Activated CD4-positive, alpha-beta T cell treated with anti-CD3 and anti-CD28 coated beads, Interleukin-2, amount 50 U/mL, for 24 hours (primary cell): ENCODE results near the gene FAM53B.

ENCODE experiments used
- DNase-seq, 2 donors: peaks; one replicate each; pipeline ENCODE4 v3.0.0-alpha.2; 2020; ENCODE audit warnings: low read depth in 1 of 2, low spot score in 1 of 2

Gene FAM53B

DNA sequence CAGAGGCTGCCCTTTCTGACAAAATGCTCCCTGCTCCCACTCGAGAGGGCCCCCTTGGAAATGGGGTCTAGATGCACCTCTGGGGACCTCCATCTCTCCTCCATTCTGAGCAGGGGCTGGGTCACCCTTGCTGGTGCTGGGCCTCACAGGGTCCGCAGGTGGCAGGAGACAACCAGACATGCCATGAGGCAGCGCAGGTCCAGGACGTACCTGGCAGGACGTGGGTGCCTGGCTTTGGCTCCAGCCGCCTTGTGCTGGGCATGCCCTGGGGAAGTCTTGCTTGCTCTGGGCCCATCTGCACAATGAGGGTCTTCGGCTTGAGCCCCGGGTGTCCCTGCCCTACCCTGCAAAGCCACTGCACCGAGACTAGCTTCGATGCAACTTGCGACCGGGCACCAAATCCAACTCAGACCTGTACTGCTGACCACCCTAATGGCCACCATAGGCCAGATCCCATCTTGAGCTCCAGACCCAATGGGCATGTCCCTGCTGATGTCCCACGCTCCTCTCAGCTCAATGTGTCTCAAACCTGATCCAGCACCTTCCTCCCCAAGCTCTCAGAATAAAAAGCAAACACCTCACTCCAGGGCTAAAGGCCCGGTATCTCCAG, 107.0 kb downstream of the FAM53B start:
- DNase-seq, result no peak

DNA sequence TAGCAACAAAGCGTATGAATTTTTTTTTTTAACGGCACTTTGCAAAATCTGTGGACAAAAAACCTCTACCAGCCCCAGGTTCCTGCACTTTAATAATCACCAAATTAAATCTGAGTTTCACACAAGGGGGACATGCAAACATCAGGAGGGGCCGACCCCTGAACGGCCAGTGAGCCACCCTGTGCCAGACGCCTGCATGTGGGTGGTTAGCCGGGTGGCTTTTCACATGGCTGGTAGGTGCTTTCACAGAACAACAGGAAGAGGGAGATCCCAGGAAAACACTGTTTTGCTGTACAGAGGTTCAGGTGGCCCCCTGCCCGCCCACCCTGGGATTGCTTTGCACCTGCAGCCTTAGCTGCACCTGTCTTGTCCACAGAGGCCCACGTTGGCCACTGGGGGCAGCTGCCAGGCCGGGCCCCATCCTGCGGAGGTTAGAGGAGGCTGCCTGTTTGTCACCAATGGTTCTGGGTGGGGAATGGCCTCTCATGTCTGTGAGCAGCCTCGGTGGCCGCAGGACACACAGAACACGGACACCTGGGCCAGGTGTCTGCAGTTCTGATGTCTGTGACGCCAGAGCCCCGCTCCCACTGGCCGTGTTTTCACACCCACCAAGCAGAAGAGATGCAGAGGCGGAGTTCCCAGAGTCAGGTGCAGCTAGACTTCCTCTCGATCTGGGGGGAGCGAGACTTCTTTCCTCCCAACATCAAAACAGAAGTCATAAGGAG, 107.7 kb downstream of the FAM53B start:
- DNase-seq, result no peak

GRCh38 chr10:124632566-124632965, 111.6 kb downstream of the FAM53B start:
- no peak for DNase-seq

GRCh38 chr10:124632064-124632531, 112.1 kb downstream of the FAM53B start:
- no peak for DNase-seq

GRCh38 chr10:124630551-124630950, 113.6 kb downstream of the FAM53B start:
- DNase-seq, result no peak

DNA sequence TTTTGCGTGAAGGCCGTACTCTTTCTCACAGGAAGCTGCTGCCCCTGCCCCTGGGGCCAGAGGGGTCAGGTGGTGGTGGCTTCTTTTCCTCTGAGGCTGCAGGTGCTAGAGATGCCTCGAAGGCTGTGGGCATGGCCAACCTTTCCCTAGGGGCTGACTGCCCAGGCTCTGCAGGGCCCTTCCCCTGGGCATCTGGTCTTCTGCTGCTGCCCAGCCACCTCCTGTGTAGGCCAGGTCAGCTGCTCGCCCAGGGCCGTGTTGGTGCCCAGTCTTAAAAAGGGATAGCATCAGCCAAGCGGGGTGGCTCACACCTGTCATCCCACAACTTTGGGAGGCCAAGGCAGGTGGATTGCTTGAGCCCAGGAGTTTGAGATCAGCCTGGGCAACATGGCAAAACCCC, 114.3 kb downstream of the FAM53B start:
- no peak for DNase-seq

GRCh38 chr10:124629415-124629814, 114.8 kb downstream of the FAM53B start:
- DNase-seq, result no peak

DNA sequence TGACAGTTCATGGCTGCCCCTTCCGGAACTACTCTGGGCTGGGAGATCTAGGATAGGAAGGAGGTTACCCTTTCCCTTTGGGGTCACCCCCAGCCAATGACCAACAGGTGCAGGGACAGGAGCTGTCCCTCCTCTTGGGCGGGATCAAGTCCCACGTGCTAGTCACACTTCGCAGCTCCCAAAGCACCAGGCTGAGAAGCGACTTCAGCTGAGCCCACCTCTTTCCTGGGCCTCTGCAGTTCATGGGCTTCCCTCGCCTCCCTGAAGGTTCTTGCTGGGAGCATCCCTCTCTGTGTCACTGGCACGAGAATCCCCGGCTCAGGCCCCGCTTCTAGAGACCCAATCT, 115.5 kb downstream of the FAM53B start:
- DNase-seq, result no peak

- no peak for DNase-seq
These were observed 116.1 kb downstream of the FAM53B start for GRCh38 chr10:124627866-124628675.

GRCh38 chr10:124626759-124627380, 117.3 kb downstream of the FAM53B start:
- DNase-seq, result no peak

GRCh38 chr10:124625831-124626238, 118.3 kb downstream of the FAM53B start:
- DNase-seq, result no peak

GRCh38 chr10:124624895-124625294, 119.3 kb downstream of the FAM53B start:
- DNase-seq, result no peak

- DNase-seq, result no peak
These were observed 119.7 kb downstream of the FAM53B start for GRCh38 chr10:124624466-124624865.

DNA sequence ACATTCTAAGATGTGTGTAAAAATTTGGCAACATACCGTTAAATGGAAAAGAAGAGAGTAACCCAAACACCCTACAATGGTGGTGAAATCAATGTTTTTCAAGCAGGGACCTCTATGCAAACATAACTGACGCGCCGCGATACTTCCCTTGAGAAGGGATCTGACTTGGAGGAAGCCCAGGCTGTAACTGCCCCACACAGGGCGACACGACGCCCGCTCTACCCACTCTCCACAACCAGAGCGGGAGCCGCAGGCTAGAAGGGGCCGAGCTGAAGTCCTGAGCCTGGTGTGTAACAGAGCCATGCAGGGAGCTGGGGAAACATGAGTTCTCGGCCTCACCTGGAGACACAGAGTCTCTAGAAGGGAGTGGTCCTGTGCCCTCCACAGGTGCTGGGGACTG, 120.2 kb downstream of the FAM53B start:
- no peak for DNase-seq

- no peak for DNase-seq
These were observed 121.2 kb downstream of the FAM53B start for GRCh38 chr10:124622866-124623536.

DNA sequence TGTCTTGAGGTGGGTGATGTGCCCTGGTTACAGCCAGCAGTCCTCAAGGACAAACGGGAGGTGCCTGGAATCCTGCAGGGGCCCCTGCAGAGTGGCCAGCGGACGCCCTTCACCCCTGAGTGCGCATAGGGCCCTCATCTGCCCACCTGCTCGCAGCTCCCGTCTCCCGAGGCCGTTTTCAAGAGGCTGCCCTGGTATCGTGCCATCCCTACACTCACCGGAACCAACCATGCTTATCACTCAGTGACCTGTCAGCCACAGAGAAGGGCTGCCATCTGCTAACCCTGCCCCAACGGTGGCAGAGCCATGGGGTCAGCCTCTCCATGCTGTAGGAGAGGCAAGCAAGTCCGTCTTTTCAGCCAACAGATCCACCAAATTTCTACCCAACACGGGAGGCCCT, 122.0 kb downstream of the FAM53B start:
- DNase-seq, result no peak

GRCh38 chr10:124621637-124622036, 122.5 kb downstream of the FAM53B start:
- DNase-seq, result no peak

- DNase-seq, result no peak
These were observed 124.2 kb downstream of the FAM53B start for GRCh38 chr10:124619802-124620490.

GRCh38 chr10:124619195-124619594, 125.0 kb downstream of the FAM53B start:
- no peak for DNase-seq

DNA sequence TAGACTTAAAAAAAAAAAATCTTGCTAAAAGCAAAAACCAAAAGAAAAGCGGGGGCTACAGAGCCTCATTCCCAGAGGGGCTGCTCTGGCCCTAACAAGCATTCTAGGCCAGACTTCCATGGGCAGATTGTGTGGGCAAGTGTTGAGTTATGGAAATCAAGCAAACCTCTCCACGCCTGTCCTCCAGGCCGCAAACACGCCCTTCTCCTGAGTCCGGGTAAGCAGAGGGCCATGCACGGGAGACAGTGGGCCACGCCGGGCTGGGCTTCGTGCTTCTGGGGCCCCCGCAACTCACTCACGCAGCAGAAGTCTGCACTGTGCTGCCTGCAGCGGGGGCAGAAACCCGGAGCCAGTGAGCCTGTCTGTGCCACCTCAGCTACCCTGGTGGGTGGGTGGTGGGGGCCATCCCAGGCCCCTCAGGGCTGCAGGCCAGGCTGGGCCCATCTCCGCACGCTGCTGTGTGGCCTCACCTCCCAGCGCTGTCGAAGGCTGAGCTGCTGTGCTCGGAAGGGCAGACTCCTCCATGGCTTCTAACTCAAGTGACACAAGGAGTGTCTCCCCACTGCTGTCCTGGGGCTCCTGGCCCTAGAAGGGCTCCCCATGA, 125.6 kb downstream of the FAM53B start:
- no peak for DNase-seq
